GM12878 (cell line): ENCODE measurements around the gene ZFP1. TPM values are rescaled to one million over a fixed set of nuclear protein-coding genes. Genes with fewer than 3 reads are reported as not detected.

Source experiments
- ATAC-seq: fragments of 200-7000 bp; cut with Tn5 transposase; 3 replicates; pipeline ENCODE4 v1.9.1; 2020; ENCODE audit warnings: mild to moderate bottlenecking, moderate library complexity
- BruUV-seq: library from RNA; stranded (reverse); fragments of 400-500 nt; replicated peaks from 2 replicates; lab custom pipeline; 2021; lab: Mats Ljungman, UMichigan
- CTCF ChIA-PET: fragments of 300-600 bp; sonication (Branson Sonifier 250); formaldehyde crosslinking; extraction: SDS; loops from one replicate; lab custom pipeline; 2021; ENCODE audit warnings: inconsistent platforms; lab: Yijun Ruan, JAX
- POLR2A ChIA-PET: fragments of 350-600 bp; formaldehyde crosslinking; extraction: SDS; loops from one replicate; lab custom pipeline; 2021; ENCODE audit warnings: inconsistent platforms; lab: Charles Lee
- RAD21 ChIA-PET: fragments of 300-600 bp; sonication (Branson Sonifier 250); formaldehyde crosslinking; loops from one replicate; lab custom pipeline; 2023; ENCODE audit warnings: antibody characterized with exemption; ENCODE audit not compliant: unreplicated experiment; lab: Charles Lee
- SMC1A ChIA-PET: fragments of 300-600 bp; sonication (Branson Sonifier 250); formaldehyde crosslinking; loops from one replicate; lab custom pipeline; 2023; ENCODE audit not compliant: unreplicated experiment, uncharacterized antibody; lab: Charles Lee
- DNase-seq: peaks from one replicate; pipeline ENCODE4 v3.0.0-alpha.2; 2011; ENCODE audit warnings: low read depth, low spot score
- FAIRE-seq: peaks from 3 replicates; lab custom pipeline; 2011; peaks lifted over from hg19 to GRCh38; lab: Jason Lieb, UNC
- H2AFZ ChIP-seq: 2 replicates; pipeline ENCODE4 v1.6.0; 2011; ENCODE audit warnings: low read depth, low read length, control low read depth; ENCODE audit not compliant: control insufficient read depth
- H3K27ac ChIP-seq: 2 replicates; pipeline ENCODE4 v1.5.1; 2011; ENCODE audit warnings: control low read depth; ENCODE audit not compliant: control insufficient read depth, insufficient read depth
- H3K27me3 ChIP-seq, 2 experiments: replicated peaks in 1 of 2; 2 replicates each; pipeline versions ENCODE4 v1.6.0 to v1.6.1; 2011; ENCODE audit warnings: low read length in 1 of 2; ENCODE audit not compliant: control insufficient read depth in 2 of 2, insufficient read depth in 2 of 2
- H3K36me3 ChIP-seq, 2 experiments: 2 replicates each; pipeline ENCODE4 v1.5.1; 2011; ENCODE audit warnings: low read length in 1 of 2; ENCODE audit not compliant: control insufficient read depth in 2 of 2, insufficient read depth in 2 of 2
- H3K4me1 ChIP-seq: 2 replicates; pipeline ENCODE4 v1.6.1; 2011; ENCODE audit warnings: mild to moderate bottlenecking, low read length, moderate library complexity, mixed read lengths; ENCODE audit not compliant: control insufficient read depth, insufficient read depth
- H3K4me2 ChIP-seq: 2 replicates; pipeline ENCODE4 v1.6.0; 2011; ENCODE audit warnings: control low read depth; ENCODE audit not compliant: control insufficient read depth, insufficient read depth
- H3K4me3 ChIP-seq: fragments of 200-600 bp; sonication (generic); 2 replicates; pipeline ENCODE4 v1.5.1; 2016
- H3K79me2 ChIP-seq: 2 replicates; pipeline ENCODE4 v1.6.0; 2011; ENCODE audit warnings: low read length; ENCODE audit not compliant: control insufficient read depth, insufficient read depth
- H3K9ac ChIP-seq: 2 replicates; pipeline ENCODE4 v1.8.0; 2011; ENCODE audit warnings: low read length, control low read depth, mixed read lengths; ENCODE audit not compliant: control insufficient read depth, insufficient read depth
- H3K9me3 ChIP-seq: replicated peaks from 3 replicates; pipeline ENCODE4 v1.5.1; 2011; ENCODE audit warnings: mild to moderate bottlenecking, low read length; ENCODE audit not compliant: control insufficient read depth, insufficient read depth
- H4K20me1 ChIP-seq: 2 replicates; pipeline ENCODE4 v1.6.0; 2011; ENCODE audit not compliant: control insufficient read depth, insufficient read depth
- FOS ChIP-seq: IDR thresholded peaks from 3 replicates; pipeline ENCODE4 v1.6.1; 2011; ENCODE audit warnings: borderline replicate concordance; ENCODE audit not compliant: insufficient read length; ENCODE audit errors: extremely low read depth
- GABPA ChIP-seq: IDR thresholded peaks from 2 replicates; pipeline ENCODE4 v1.6.1; 2014; ENCODE audit warnings: antibody characterized with exemption, low read depth, mild to moderate bottlenecking, inconsistent platforms
- HCFC1 ChIP-seq: fragments of 150-350 bp; IDR thresholded peaks from 2 replicates; pipeline ENCODE4 v1.6.1; 2014; ENCODE audit warnings: low read length
- MTA2 ChIP-seq: fragments of 450-650 bp; IDR thresholded peaks from 2 replicates; pipeline ENCODE4 v1.6.1; 2016; ENCODE audit warnings: low read depth, mild to moderate bottlenecking, moderate library complexity
- POLR2A ChIP-seq: IDR thresholded peaks from 2 replicates; pipeline ENCODE4 v1.6.1; 2011; ENCODE audit warnings: low read depth, mild to moderate bottlenecking, low read length
- STAT3 ChIP-seq: IDR thresholded peaks from 2 replicates; pipeline ENCODE4 v1.6.1; 2011; ENCODE audit warnings: low read depth, low read length, improper control_type of control experiment
- SUPT20H ChIP-seq: IDR thresholded peaks from 2 replicates; pipeline ENCODE4 v1.6.1; 2011; ENCODE audit warnings: low read depth, mild to moderate bottlenecking, low read length, moderate library complexity, borderline replicate concordance; ENCODE audit not compliant: control insufficient read depth
- ZZZ3 ChIP-seq: IDR thresholded peaks from 2 replicates; pipeline ENCODE4 v1.6.1; 2011; ENCODE audit warnings: low read depth; ENCODE audit not compliant: control insufficient read depth, insufficient read length
- WGBS: methylation state at CpG from one replicate; pipeline ENCODE4 v1.1.6; 2016; ENCODE audit warnings: low lambda C conversion rate; ENCODE audit not compliant: insufficient replicate concordance, insufficient coverage; ENCODE audit errors: missing lambda C conversion rate; 5-methylcytosine and 5-hydroxymethylcytosine counted together
- in situ Hi-C: fragments of 300-500 bp; cut with MboI; formaldehyde crosslinking; loops from 9 replicates; pipeline ENCODE4 v1.14.3; 2018; ENCODE audit warnings: mixed read lengths
- intact Hi-C: fragments of 100-400 bp; cut with micrococcal nuclease; formaldehyde crosslinking; loops from one replicate; pipeline ENCODE4 v1.14.2; 2022; ENCODE audit not compliant: unreplicated experiment
- polyA plus RNA-seq, 11 experiments: library from polyadenylated mRNA; depleted of rRNA in 4 of 11; unstranded in 6 of 11; stranded (reverse) in 5 of 11; fragments of >200 nt; fragmentation: Nextera tagmentation in 4 of 11; fragmentation: Illumina TruSeq in 1 of 11; extraction: Ambion mirVana in 4 of 11; extraction: Trizol in 1 of 11; gene quantifications; 1 replicate in 1 of 11; 2 replicates in 10 of 11; pipeline versions ENCODE4 v1.2.1 to v1.2.3, GENCODE V29; 2011 to 2016; ENCODE audit warnings: inconsistent platforms in 2 of 11, missing spikeins in 2 of 11, low read depth in 1 of 11
- total RNA-seq, 4 experiments: library from RNA; depleted of rRNA in 3 of 4; stranded (reverse); fragments of >200 nt in 3 of 4; fragmentation: Illumina TruSeq in 1 of 4; extraction: Trizol in 1 of 4; gene quantifications; 2 replicates each; pipeline versions ENCODE4 v1.2.1 to v1.2.3, GENCODE V29; 2013 to 2021
- TF ChIP-seq, protein P1 (sequence below): fragments of 450-650 bp; IDR thresholded peaks from 2 replicates; pipeline ENCODE4 v1.6.1; 2017; ENCODE audit warnings: mild to moderate bottlenecking, moderate library complexity

The ZFP1 gene
- total and polyA plus RNA-seq, 10 of the 15 experiments (the other 5 are each of a cell fraction or from before 2014, with no cell fraction given) = 3.5 to 17.6 (median 14.7) TPM

DNA sequence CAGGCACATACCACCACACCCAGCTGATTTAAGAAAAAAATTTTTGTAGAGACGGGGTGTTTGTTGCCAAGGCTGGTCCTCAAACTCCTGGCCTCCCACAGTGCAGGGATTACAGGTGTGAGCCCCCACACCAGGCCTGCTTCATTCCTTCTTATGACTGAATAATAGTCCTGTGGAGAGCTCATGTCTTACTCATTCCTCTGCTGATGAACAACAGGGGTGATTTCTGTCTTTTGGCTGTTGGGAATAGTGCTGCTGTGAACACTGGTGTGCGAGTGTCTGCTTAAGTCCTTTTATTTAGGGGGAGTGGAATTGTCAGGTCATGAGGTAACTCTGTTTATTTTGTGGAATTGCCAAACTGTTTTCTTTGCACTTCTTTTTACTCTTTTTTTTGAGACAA, 67.8 kb downstream of the ZFP1 start:
- in situ Hi-C loops (loop anchor here (10.0 kb wide), 1 partner anchor 549 kb away; no protein-coding TSS in a partner anchor), intact Hi-C loops (loop anchor here (5.0 kb wide), 1 partner anchor 171 kb away; no protein-coding TSS in a partner anchor)
- H3K4me2 ChIP-seq = no peak overlapping the region
- H3K4me1 ChIP-seq = peaks cover 20% of the 10 kb centered on the region
- no peaks in the 10 kb centered on the region for H3K9me3 ChIP-seq
- no peak overlapping the region for H3K27ac ChIP-seq
- no peak for DNase-seq
- H4K20me1 ChIP-seq = no peaks in the 10 kb centered on the region
- H3K79me2 ChIP-seq = no peaks in the 10 kb centered on the region
- no peak overlapping the region for H3K9ac ChIP-seq
- SMC1A ChIA-PET = interaction anchor here (0.9 kb wide), 1 partner anchor 17 kb away, joined by 6 read pairs; no protein-coding TSS in a partner anchor
- no peak overlapping the region for H3K4me3 ChIP-seq
- H2AFZ ChIP-seq = no peak overlapping the region
- BruUV-seq = no TSS peak
- no peak for FAIRE-seq
- RAD21 ChIA-PET = interaction anchor here (0.6 kb wide), 1 partner anchor 60 kb away, joined by 3 read pairs; no protein-coding TSS in a partner anchor
- no peak for ATAC-seq
- 71% methylated on average over 2 of the region's 2 CpGs for WGBS
- TF ChIP-seq POLR2A (no peak), FOS (no peak), STAT3 (no peak), ZZZ3 (no peak), GABPA (no peak)
- H3K27me3 ChIP-seq = no peaks in the 10 kb centered on the region
- POLR2A ChIA-PET = interaction anchor here (1.5 kb wide), 1 partner anchor 18 kb away, joined by 3 read pairs; no protein-coding TSS in a partner anchor
- H3K36me3 ChIP-seq = no peaks in the 10 kb centered on the region
- CTCF ChIA-PET = interaction anchor here (1.7 kb wide), 1 partner anchor 17 kb away, joined by 6 read pairs; no protein-coding TSS in a partner anchor

DNA sequence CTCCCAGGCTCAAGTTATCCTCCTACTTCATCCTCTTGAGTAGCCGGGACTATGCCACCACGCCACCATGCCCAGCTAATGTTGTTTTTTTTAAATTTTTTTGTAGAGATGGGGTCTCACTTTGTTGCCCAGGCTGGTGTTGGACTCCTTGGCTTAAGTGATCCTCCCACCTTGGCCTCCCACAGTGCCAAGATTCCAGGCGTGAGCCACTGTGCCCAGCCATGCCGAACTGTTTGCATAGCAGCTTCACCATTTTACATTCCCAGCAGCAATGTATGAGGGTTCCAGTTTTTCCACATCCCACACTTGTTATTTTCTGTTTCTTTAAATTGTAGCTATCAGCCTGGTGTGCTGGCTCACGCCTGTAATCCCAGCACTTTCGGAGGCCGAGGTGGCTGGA, 68.3 kb downstream of the ZFP1 start:
- ChIA-PET SMC1A (interaction anchor here (0.8 to 1.1 kb wide), 2 partner anchors 17 to 19 kb away, joined by 3 read pairs; no protein-coding TSS in a partner anchor), POLR2A (interaction anchor here (1.5 kb wide), 1 partner anchor 19 kb away, joined by 3 read pairs; no protein-coding TSS in a partner anchor), CTCF (interaction anchor here (1.7 kb wide), 1 partner anchor 17 kb away, joined by 6 read pairs; no protein-coding TSS in a partner anchor), RAD21 (interaction anchor here (0.6 kb wide), 1 partner anchor 59 kb away, joined by 3 read pairs; no protein-coding TSS in a partner anchor)
- no peaks in the 10 kb centered on the region for H3K27me3 ChIP-seq
- no peaks in the 10 kb centered on the region for H3K9me3 ChIP-seq
- no peaks in the 10 kb centered on the region for H3K79me2 ChIP-seq
- no peak overlapping the region for H2AFZ ChIP-seq
- no peak overlapping the region for H3K27ac ChIP-seq
- in situ Hi-C loops = loop anchor here (10.0 kb wide), 1 partner anchor 548 kb away; no protein-coding TSS in a partner anchor
- no peak overlapping the region for H3K4me3 ChIP-seq
- H4K20me1 ChIP-seq = no peaks in the 10 kb centered on the region
- no peaks in the 10 kb centered on the region for H3K36me3 ChIP-seq
- DNase-seq (no peak), FAIRE-seq (no peak)
- no peak overlapping the region for H3K9ac ChIP-seq
- H3K4me1 ChIP-seq = peaks cover 20% of the 10 kb centered on the region
- no TSS peak for BruUV-seq
- no peak overlapping the region for H3K4me2 ChIP-seq
- TF ChIP-seq HCFC1 (no peak), SUPT20H (no peak), MTA2 (no peak)
- TF ChIP-seq, protein P1, sequence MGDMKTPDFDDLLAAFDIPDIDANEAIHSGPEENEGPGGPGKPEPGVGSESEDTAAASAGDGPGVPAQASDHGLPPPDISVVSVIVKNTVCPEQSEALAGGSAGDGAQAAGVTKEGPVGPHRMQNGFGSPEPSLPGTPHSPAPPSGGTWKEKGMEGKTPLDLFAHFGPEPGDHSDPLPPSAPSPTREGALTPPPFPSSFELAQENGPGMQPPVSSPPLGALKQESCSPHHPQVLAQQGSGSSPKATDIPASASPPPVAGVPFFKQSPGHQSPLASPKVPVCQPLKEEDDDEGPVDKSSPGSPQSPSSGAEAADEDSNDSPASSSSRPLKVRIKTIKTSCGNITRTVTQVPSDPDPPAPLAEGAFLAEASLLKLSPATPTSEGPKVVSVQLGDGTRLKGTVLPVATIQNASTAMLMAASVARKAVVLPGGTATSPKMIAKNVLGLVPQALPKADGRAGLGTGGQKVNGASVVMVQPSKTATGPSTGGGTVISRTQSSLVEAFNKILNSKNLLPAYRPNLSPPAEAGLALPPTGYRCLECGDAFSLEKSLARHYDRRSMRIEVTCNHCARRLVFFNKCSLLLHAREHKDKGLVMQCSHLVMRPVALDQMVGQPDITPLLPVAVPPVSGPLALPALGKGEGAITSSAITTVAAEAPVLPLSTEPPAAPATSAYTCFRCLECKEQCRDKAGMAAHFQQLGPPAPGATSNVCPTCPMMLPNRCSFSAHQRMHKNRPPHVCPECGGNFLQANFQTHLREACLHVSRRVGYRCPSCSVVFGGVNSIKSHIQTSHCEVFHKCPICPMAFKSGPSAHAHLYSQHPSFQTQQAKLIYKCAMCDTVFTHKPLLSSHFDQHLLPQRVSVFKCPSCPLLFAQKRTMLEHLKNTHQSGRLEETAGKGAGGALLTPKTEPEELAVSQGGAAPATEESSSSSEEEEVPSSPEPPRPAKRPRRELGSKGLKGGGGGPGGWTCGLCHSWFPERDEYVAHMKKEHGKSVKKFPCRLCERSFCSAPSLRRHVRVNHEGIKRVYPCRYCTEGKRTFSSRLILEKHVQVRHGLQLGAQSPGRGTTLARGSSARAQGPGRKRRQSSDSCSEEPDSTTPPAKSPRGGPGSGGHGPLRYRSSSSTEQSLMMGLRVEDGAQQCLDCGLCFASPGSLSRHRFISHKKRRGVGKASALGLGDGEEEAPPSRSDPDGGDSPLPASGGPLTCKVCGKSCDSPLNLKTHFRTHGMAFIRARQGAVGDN = no peak
- TF ChIP-seq, all 136 proteins: peak for 0
- no peak for ATAC-seq
- 72% methylated on average over 7 of the region's 7 CpGs for WGBS
- intact Hi-C loops = loop anchor here (5.0 kb wide), 1 partner anchor 171 kb away; no protein-coding TSS in a partner anchor
